PFSK-1 (cell line): ENCODE data around the gene RALGPS1.

Experiments used
- FOXP2 ChIP-seq: optimal IDR thresholded peaks from 2 replicates; pipeline ENCODE3; 2011; ENCODE audit warnings: borderline replicate concordance, control low read depth, inconsistent platforms; ENCODE audit not compliant: insufficient read depth; ENCODE audit errors: extremely low read length, extremely low read depth
- POLR2AphosphoS5 ChIP-seq: IDR thresholded peaks from 2 replicates; pipeline ENCODE4 v1.6.1; 2012; ENCODE audit warnings: low read depth, mild to moderate bottlenecking, control low read depth, low read length, moderate library complexity
- REST ChIP-seq, 2 experiments: IDR thresholded peaks; 2 replicates each; pipeline versions ENCODE4 v1.6.1 to v1.8.0; 2011 to 2012; ENCODE audit warnings: low read depth in 2 of 2, low read length in 2 of 2, control low read depth in 1 of 2, inconsistent platforms in 1 of 2, mild to moderate bottlenecking in 1 of 2, moderate library complexity in 1 of 2; ENCODE audit not compliant: insufficient read depth in 1 of 2
- SIN3A ChIP-seq: IDR thresholded peaks from 2 replicates; pipeline ENCODE4 v1.6.1; 2012; ENCODE audit warnings: mild to moderate bottlenecking, low read length, moderate library complexity, borderline replicate concordance; ENCODE audit not compliant: insufficient read depth
- TAF1 ChIP-seq: IDR thresholded peaks from 2 replicates; pipeline ENCODE4 v1.6.1; 2012; ENCODE audit warnings: low read length, control low read depth, borderline replicate concordance; ENCODE audit not compliant: insufficient read depth

Gene RALGPS1

GRCh38 chr9:127075624-127076372 lies 161.2 kb downstream of the RALGPS1 start:
- no peak for TF ChIP-seq POLR2AphosphoS5
- no peak for TF ChIP-seq REST (IDR thresholded peaks at IDR 0.05; ENCODE audit: insufficient read depth in 1 of 2, low read depth in 2 of 2, low read length in 2 of 2)
- no peak for TF ChIP-seq SIN3A
- TF ChIP-seq FOXP2: no peak

GRCh38 chr9:127076860-127077643 lies 162.5 kb downstream of the RALGPS1 start:
- TF ChIP-seq SIN3A (no peak), TAF1 (no peak), POLR2AphosphoS5 (no peak), REST (IDR thresholded peaks at IDR 0.05; ENCODE audit: insufficient read depth in 1 of 2, low read depth in 2 of 2, low read length in 2 of 2) (no peak), FOXP2 (no peak)

- no peak for TF ChIP-seq REST (IDR thresholded peaks at IDR 0.05; ENCODE audit: insufficient read depth in 1 of 2, low read depth in 2 of 2, low read length in 2 of 2)
- TF ChIP-seq POLR2AphosphoS5: no peak
- TF ChIP-seq FOXP2: no peak
- TF ChIP-seq TAF1: no peak
- TF ChIP-seq SIN3A: no peak
Measured at GRCh38 chr9:127077644-127077946, 163.0 kb downstream of the RALGPS1 start.

GRCh38 chr9:127078336-127078735 lies 163.8 kb downstream of the RALGPS1 start:
- TF ChIP-seq SIN3A (no peak), TAF1 (no peak), FOXP2 (no peak), POLR2AphosphoS5 (no peak), REST (IDR thresholded peaks at IDR 0.05; ENCODE audit: insufficient read depth in 1 of 2, low read depth in 2 of 2, low read length in 2 of 2) (no peak)
